ENCODE results near the gene ID1. TPM values are rescaled to one million over a fixed set of nuclear protein-coding genes. Genes with fewer than 3 reads are reported as not detected.
"Not testable (repeated sequence)": the region's sequence is repeated elsewhere in the genome, so short reads cannot be mapped to it uniquely, and the experiment has no call there.

ID1 gene
- total RNA-seq, 1 donor, result 27.2 TPM

DNA sequence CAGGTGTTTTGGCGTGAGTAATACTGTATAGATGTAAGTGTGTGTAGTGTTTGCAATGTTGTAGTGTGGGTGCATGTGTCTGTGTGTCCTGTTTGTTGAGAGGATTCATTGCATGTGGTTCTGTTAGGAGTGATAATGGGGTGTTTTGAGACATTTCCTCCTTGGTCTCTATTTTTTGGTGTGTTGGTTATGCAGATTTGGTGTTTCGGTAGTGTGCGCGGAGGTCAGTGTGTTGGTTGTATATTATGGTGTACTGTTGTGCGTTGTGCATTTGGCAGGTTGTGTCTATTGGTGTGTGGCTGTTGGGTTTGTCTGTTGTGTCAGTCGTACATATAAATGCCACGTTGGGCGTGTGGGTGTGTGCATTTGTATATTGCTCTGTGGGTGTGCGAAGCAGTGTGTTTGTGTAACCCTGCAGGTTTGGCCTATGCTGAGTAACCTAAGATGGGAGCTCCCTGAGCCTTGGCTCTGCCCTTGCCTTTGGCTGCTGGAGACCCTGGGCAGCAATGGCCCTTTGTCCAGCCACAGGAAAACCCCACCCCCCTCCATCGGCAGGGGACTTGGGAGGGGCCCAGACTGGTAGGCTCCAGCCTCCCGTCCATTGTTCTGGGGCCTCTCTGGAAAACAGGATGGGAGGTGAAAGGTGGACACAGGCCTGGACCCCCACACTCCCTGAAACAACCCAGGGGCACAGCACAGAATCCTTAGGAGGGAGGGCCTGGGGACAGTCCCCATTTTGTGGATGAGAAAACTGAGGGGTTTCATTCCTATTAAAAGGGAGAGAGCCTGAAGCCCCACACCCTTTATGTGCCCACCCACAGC, 10.3 kb upstream of the ID1 start:
- TF ChIP-seq, protein P1, sequence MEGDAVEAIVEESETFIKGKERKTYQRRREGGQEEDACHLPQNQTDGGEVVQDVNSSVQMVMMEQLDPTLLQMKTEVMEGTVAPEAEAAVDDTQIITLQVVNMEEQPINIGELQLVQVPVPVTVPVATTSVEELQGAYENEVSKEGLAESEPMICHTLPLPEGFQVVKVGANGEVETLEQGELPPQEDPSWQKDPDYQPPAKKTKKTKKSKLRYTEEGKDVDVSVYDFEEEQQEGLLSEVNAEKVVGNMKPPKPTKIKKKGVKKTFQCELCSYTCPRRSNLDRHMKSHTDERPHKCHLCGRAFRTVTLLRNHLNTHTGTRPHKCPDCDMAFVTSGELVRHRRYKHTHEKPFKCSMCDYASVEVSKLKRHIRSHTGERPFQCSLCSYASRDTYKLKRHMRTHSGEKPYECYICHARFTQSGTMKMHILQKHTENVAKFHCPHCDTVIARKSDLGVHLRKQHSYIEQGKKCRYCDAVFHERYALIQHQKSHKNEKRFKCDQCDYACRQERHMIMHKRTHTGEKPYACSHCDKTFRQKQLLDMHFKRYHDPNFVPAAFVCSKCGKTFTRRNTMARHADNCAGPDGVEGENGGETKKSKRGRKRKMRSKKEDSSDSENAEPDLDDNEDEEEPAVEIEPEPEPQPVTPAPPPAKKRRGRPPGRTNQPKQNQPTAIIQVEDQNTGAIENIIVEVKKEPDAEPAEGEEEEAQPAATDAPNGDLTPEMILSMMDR (IDR thresholded peaks at IDR 0.05; ENCODE audit: insufficient read depth, low read depth, low read length), result no peak

DNA sequence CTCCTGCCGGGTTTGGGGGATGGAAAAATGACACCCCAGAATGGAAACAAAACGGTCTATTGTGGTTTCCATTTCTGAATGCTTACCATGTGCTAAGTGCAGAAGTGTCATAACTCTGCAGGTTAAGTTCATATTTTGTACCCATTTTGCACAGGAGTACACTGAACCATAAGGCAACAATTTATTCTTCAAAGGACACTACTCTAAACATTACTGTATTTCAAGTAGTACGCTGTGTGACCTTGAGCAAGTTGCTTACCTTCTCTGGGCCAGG, 9.8 kb upstream of the ID1 start:
- no peak overlapping the region for H3K4me3 ChIP-seq (ENCODE audit: low read depth, low read length)
- TF ChIP-seq, protein P1 (IDR thresholded peaks at IDR 0.05; ENCODE audit: insufficient read depth, low read depth, low read length), result no peak
- DNase-seq (ENCODE audit: low read depth), result no peak

More for the DNA sequence above, 10.3 kb upstream of the ID1 start:
- no peak for DNase-seq (ENCODE audit: low read depth)
- H3K4me3 ChIP-seq (ENCODE audit: low read depth, low read length), result no peak overlapping the region

DNA sequence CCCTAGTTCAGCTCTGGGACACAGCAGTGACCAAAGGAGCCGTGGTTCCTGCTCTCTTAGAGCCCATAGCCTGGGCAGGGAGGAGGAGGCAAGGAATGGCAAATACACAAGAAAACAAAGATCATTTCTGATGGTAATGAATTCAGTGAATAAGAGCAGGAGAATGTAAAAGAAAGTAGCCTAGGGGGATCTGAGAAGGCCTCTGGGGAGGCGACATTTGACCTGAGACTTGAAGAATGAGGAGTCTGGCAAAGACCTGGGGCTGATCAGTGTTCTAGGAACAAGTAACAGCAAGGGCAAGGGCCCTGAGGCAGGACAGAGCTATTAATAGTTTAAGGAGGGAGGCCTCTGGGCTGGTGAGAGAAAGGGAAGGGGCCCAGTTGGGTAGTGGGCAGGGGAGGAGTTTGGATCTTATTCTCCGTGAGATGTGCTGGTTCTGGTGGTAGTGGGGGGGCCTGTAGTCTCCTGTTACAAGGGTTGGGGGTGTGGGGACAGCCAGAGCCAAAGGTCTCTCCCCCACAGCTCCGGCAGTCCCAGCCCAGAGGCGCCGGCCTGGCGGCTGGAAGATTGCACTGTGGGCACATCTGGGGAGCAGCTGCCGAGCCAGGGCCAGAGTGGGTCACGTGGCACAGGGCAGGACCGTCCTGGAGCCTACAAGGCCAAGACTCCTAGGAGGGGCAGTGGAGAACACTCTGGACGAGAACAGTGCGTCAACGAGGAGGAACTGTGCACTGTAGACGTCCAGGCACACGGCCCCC, 9.3 kb upstream of the ID1 start:
- peak; percentile 99 for DNase-seq (ENCODE audit: low read depth)
- TF ChIP-seq, protein P1 (IDR thresholded peaks at IDR 0.05; ENCODE audit: insufficient read depth, low read depth, low read length), result no peak
- no peak overlapping the region for H3K4me3 ChIP-seq (ENCODE audit: low read depth, low read length)

DNA sequence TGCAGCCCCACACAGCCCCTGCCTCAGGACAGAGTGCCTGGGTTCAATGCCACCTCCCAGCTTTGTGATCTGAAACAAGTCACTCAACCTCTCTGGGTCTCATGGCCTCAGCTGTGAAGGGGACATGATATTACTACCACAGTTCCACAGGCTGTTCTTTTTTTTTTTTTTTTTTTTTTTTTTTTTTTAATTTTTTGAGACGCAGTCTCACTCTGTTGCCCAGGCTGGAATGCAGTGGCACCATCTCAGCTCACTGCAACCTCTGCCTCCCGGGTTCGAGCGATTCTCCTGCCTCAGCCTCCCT, 8.7 kb upstream of the ID1 start:
- not testable (repeated sequence) for H3K4me3 ChIP-seq (ENCODE audit: low read depth, low read length); DNase-seq (ENCODE audit: low read depth)

DNA sequence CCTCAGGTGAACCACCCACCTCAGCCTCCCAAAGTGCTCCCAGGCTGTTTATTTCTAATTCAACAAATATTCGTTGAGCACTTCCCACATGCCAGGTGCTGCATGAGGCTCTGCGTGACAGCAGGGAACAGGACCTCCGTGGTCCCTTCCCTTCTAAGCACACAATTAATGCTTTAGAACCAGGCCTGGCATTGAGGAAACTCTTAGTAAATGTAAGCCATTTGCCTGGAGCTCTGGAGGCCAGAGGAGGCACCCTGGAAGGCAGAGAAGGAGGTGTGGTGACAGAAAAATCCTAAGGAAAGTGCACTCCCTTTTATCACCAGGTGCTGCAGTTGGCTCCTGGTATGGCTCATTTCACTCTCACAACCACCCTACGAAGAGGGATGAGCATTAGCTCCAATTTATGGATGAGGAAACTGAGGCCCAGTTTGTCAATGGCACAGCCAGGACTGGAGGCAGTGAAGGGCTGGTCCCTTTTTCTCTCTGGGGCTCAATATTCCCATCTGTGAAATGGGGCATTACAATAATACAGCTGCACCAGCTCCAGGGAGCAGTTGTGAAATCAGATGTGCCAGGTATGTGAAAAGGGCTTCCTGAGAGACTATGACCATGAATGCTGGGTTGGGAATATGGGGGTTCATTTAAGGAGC, 8.1 kb upstream of the ID1 start:
- DNase-seq (ENCODE audit: low read depth), result no peak
- TF ChIP-seq, protein P1 (IDR thresholded peaks at IDR 0.05; ENCODE audit: insufficient read depth, low read depth, low read length), result no peak
- H3K4me3 ChIP-seq (ENCODE audit: low read depth, low read length), result no peak overlapping the region

DNA sequence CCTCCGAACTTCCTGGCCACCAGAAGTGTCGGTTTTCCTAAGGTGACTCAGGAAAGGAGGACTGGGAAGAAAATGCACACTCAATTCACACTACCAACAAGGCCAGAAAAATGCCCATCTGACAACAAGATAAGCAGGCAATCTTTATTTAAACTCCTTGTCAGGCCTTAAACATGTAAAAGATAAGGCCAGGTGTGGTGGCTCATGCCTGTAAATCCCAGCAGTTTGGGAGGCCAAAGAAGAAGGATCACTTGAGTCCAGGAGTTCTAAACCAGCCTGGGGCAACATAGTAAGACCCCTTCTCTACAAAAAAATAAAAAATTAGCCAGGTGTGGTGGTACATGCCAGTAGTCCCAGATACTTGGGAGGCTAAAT, 7.6 kb upstream of the ID1 start:
- no peak overlapping the region for H3K4me3 ChIP-seq (ENCODE audit: low read depth, low read length)
- no peak for DNase-seq (ENCODE audit: low read depth)
- TF ChIP-seq, protein P1 (IDR thresholded peaks at IDR 0.05; ENCODE audit: insufficient read depth, low read depth, low read length), result no peak

DNA sequence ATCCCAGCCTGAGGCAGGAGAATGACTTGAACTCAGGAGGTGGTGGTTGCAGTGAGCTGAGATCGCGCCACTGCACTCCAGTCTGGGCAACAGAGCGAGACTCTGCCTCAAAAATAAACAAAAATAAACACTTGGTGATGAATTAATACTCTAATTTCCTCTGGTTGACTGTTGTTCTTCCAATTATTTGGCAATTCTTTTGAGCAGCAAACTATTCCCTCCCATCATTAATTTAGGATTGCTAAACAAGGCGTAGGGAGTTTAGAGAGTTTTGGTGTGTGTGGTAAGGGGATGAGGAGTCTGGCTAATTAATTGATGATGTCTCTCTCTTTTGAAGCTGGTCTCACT, 2.7 kb upstream of the ID1 start:
- no peak overlapping the region for H3K4me3 ChIP-seq (ENCODE audit: low read depth, low read length)
- TF ChIP-seq, protein P1 (IDR thresholded peaks at IDR 0.05; ENCODE audit: insufficient read depth, low read depth, low read length), result no peak
- DNase-seq (ENCODE audit: low read depth), result no peak
